H1 (cell line): ENCODE data around the gene GPT2. TPM values are rescaled to one million over a fixed set of nuclear protein-coding genes. Genes with fewer than 3 reads are reported as not detected.

Source experiments
- ASH2L ChIP-seq: fragments of 200-600, 300-600 bp; sonication (generic); IDR thresholded peaks from one replicate; pipeline ENCODE4 v1.7.1; 2017; ENCODE audit warnings: low read length
- POU5F1 ChIP-seq: IDR thresholded peaks from 2 replicates; pipeline ENCODE4 v1.6.1; 2011; ENCODE audit warnings: low read depth, mild to moderate bottlenecking, low read length, moderate library complexity
- RAD21 ChIP-seq, 2 experiments: IDR thresholded peaks in 1 of 2; conservative IDR thresholded peaks in 1 of 2; 2 replicates each; pipeline ENCODE4 v1.6.1; 2011; ENCODE audit warnings: low read depth in 2 of 2, low read length in 2 of 2, improper control_type of control experiment in 1 of 2, inconsistent platforms in 1 of 2, mild to moderate bottlenecking in 1 of 2, moderate library complexity in 1 of 2
- RBBP5 ChIP-seq: IDR thresholded peaks from 2 replicates; pipeline ENCODE4 v1.7.1; 2012; ENCODE audit warnings: low read depth, mild to moderate bottlenecking, inconsistent platforms, low read length, moderate library complexity, borderline replicate concordance
- RNF2 ChIP-seq: fragments of 200-900, 300-1000 bp; sonication (generic); IDR thresholded peaks from 2 replicates; pipeline ENCODE4 v1.7.1; 2016; ENCODE audit warnings: borderline replicate concordance, low read depth, mild to moderate bottlenecking, antibody characterized with exemption, low read length; ENCODE audit not compliant: poor library complexity, severe bottlenecking; ENCODE audit errors: missing control alignments
- TAF7 ChIP-seq: optimal IDR thresholded peaks from 2 replicates; pipeline ENCODE3; 2011; ENCODE audit warnings: low read depth, mild to moderate bottlenecking, inconsistent platforms, low read length, moderate library complexity, borderline replicate concordance
- TEAD4 ChIP-seq: IDR thresholded peaks from 2 replicates; pipeline ENCODE4 v1.6.1; 2012; ENCODE audit warnings: low read depth, low read length, inconsistent platforms, mixed read lengths
- ZNF274 ChIP-seq: IDR thresholded peaks from 2 replicates; pipeline ENCODE4 v1.7.0; 2012; ENCODE audit warnings: low read length, borderline replicate concordance; ENCODE audit errors: extremely low read depth
- polyA plus RNA-seq, 7 experiments: library from polyadenylated mRNA; depleted of rRNA in 3 of 7; stranded (reverse) in 5 of 7; unstranded in 2 of 7; fragments of >200 nt in 5 of 7; fragments of 200-250 nt in 2 of 7; gene quantifications; 1 replicate in 5 of 7; 2 replicates in 1 of 7; 4 replicates in 1 of 7; pipeline versions ENCODE4 v1.2.1 to v1.2.3, GENCODE V29; 2011 to 2013; ENCODE audit warnings: missing spikeins in 2 of 7, mixed read lengths in 2 of 7
- total RNA-seq: library from RNA; stranded (reverse); fragmentation: NEBNext Ultra II Directional; extraction: Animal tissue kit (Norgen Biotek cat#: 25700); gene quantifications from 2 replicates; pipeline ENCODE4 v1.2.1, GENCODE V29; 2021
- TF ChIP-seq, protein P1 (sequence below): fragments of 300-600 bp; sonication (generic); IDR thresholded peaks from 2 replicates; pipeline ENCODE4 v1.7.1; 2012; ENCODE audit warnings: low read length, moderate library complexity, mild to moderate bottlenecking, inconsistent platforms; ENCODE audit not compliant: insufficient replicate concordance

GPT2 gene
- total and polyA plus RNA-seq, 2 of the 8 experiments (the other 6 are each of a cell fraction or from before 2014, with no cell fraction given), result 71.6 to 94.1 TPM

DNA sequence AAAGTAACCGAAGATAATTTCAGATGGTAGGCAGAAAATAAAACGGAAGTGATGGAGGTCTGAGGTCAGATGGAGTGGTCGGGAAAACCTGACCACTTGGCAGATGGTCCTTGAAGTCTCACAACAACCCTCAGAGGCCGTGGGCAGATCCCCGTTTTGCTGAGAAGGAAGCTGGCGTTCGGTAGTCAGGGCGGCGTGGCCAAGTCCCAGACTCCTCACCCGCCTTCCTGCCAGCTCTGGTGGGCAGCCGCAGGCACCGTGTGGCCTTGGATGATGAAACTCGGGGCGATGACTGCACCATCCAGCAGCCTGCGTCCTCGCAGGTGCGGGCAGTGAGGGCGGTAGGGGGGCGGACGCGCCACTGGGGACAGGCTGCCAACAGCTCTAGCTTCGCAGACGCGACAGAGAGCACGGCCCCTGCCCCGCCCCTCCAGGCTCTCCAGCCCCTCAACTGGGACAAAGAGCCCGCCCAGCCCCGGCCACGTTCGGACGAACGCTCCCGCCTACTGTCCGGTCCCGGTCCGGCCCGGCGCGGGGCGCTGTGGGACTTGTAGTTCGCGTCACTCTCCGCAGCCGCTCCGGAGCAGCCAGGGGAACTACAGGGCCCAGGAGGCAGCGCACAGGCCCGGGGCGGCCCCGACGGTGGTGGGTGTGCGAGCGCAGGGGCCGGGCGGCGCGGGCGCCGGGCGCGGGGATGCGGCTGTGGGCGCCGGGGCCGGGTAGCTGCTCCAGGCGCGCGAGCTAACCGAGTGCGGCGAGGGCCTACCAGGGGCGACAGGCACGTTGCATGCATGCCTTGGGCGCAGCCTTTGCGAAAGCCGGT, at the start of gene GPT2 (continued):
- TF ChIP-seq, protein P1, sequence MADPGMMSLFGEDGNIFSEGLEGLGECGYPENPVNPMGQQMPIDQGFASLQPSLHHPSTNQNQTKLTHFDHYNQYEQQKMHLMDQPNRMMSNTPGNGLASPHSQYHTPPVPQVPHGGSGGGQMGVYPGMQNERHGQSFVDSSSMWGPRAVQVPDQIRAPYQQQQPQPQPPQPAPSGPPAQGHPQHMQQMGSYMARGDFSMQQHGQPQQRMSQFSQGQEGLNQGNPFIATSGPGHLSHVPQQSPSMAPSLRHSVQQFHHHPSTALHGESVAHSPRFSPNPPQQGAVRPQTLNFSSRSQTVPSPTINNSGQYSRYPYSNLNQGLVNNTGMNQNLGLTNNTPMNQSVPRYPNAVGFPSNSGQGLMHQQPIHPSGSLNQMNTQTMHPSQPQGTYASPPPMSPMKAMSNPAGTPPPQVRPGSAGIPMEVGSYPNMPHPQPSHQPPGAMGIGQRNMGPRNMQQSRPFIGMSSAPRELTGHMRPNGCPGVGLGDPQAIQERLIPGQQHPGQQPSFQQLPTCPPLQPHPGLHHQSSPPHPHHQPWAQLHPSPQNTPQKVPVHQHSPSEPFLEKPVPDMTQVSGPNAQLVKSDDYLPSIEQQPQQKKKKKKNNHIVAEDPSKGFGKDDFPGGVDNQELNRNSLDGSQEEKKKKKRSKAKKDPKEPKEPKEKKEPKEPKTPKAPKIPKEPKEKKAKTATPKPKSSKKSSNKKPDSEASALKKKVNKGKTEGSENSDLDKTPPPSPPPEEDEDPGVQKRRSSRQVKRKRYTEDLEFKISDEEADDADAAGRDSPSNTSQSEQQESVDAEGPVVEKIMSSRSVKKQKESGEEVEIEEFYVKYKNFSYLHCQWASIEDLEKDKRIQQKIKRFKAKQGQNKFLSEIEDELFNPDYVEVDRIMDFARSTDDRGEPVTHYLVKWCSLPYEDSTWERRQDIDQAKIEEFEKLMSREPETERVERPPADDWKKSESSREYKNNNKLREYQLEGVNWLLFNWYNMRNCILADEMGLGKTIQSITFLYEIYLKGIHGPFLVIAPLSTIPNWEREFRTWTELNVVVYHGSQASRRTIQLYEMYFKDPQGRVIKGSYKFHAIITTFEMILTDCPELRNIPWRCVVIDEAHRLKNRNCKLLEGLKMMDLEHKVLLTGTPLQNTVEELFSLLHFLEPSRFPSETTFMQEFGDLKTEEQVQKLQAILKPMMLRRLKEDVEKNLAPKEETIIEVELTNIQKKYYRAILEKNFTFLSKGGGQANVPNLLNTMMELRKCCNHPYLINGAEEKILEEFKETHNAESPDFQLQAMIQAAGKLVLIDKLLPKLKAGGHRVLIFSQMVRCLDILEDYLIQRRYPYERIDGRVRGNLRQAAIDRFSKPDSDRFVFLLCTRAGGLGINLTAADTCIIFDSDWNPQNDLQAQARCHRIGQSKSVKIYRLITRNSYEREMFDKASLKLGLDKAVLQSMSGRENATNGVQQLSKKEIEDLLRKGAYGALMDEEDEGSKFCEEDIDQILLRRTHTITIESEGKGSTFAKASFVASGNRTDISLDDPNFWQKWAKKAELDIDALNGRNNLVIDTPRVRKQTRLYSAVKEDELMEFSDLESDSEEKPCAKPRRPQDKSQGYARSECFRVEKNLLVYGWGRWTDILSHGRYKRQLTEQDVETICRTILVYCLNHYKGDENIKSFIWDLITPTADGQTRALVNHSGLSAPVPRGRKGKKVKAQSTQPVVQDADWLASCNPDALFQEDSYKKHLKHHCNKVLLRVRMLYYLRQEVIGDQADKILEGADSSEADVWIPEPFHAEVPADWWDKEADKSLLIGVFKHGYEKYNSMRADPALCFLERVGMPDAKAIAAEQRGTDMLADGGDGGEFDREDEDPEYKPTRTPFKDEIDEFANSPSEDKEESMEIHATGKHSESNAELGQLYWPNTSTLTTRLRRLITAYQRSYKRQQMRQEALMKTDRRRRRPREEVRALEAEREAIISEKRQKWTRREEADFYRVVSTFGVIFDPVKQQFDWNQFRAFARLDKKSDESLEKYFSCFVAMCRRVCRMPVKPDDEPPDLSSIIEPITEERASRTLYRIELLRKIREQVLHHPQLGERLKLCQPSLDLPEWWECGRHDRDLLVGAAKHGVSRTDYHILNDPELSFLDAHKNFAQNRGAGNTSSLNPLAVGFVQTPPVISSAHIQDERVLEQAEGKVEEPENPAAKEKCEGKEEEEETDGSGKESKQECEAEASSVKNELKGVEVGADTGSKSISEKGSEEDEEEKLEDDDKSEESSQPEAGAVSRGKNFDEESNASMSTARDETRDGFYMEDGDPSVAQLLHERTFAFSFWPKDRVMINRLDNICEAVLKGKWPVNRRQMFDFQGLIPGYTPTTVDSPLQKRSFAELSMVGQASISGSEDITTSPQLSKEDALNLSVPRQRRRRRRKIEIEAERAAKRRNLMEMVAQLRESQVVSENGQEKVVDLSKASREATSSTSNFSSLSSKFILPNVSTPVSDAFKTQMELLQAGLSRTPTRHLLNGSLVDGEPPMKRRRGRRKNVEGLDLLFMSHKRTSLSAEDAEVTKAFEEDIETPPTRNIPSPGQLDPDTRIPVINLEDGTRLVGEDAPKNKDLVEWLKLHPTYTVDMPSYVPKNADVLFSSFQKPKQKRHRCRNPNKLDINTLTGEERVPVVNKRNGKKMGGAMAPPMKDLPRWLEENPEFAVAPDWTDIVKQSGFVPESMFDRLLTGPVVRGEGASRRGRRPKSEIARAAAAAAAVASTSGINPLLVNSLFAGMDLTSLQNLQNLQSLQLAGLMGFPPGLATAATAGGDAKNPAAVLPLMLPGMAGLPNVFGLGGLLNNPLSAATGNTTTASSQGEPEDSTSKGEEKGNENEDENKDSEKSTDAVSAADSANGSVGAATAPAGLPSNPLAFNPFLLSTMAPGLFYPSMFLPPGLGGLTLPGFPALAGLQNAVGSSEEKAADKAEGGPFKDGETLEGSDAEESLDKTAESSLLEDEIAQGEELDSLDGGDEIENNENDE, result no peak
- TF ChIP-seq ZNF274 (no peak), TAF7 (peak; percentile 81), RNF2 (no peak), ASH2L (no peak), RAD21 (IDR thresholded peaks at IDR 0.05 in 1 of 2, conservative IDR thresholded peaks at IDR 0.05 in 1 of 2; ENCODE audit: low read depth in 2 of 2, low read length in 2 of 2) (no peak), TEAD4 (no peak), POU5F1 (no peak), RBBP5 (0 out of 2 replicates have a peak, but pooled peaks have one; percentile 17)
